HG03064 (cell line): ENCODE measurements around the gene SH3PXD2A.

Source experiments
- ATAC-seq: cut with Tn5 transposase; IDR thresholded peaks from one replicate; pipeline ENCODE4 v1.9.1; 2021; ENCODE audit warnings: low read depth; ENCODE audit not compliant: unreplicated experiment

SH3PXD2A gene

GRCh38 chr10:103836273-103836672 lies 19.1 kb downstream of the SH3PXD2A start:
- ATAC-seq = no peak

GRCh38 chr10:103835096-103836050 lies 20.0 kb downstream of the SH3PXD2A start:
- ATAC-seq = no peak

GRCh38 chr10:103834436-103835095 lies 20.8 kb downstream of the SH3PXD2A start:
- no peak for ATAC-seq

GRCh38 chr10:103833731-103834365 lies 21.5 kb downstream of the SH3PXD2A start:
- ATAC-seq = no peak

GRCh38 chr10:103832806-103833205 lies 22.6 kb downstream of the SH3PXD2A start:
- no peak for ATAC-seq

GRCh38 chr10:103829838-103830465 lies 25.4 kb downstream of the SH3PXD2A start:
- no peak for ATAC-seq

GRCh38 chr10:103829278-103829677 lies 26.1 kb downstream of the SH3PXD2A start:
- no peak for ATAC-seq

- ATAC-seq = no peak
Measured at GRCh38 chr10:103828587-103829197, 26.7 kb downstream of the SH3PXD2A start.

- no peak for ATAC-seq
Measured at GRCh38 chr10:103828107-103828506, 27.3 kb downstream of the SH3PXD2A start.

- no peak for ATAC-seq
Measured at GRCh38 chr10:103826885-103827284, 28.5 kb downstream of the SH3PXD2A start.

- ATAC-seq = no peak
Measured at GRCh38 chr10:103824281-103824680, 31.1 kb downstream of the SH3PXD2A start.

GRCh38 chr10:103823706-103824272 lies 31.6 kb downstream of the SH3PXD2A start:
- no peak for ATAC-seq

- ATAC-seq = no peak
Measured at GRCh38 chr10:103822800-103823199, 32.6 kb downstream of the SH3PXD2A start.

GRCh38 chr10:103822107-103822716 lies 33.2 kb downstream of the SH3PXD2A start:
- no peak for ATAC-seq

GRCh38 chr10:103820101-103821062 lies 35.0 kb downstream of the SH3PXD2A start:
- no peak for ATAC-seq

- no peak for ATAC-seq
Measured at GRCh38 chr10:103819493-103819892, 35.9 kb downstream of the SH3PXD2A start.

- ATAC-seq = no peak
Measured at GRCh38 chr10:103818765-103819374, 36.5 kb downstream of the SH3PXD2A start.

- ATAC-seq = no peak
Measured at GRCh38 chr10:103818105-103818504, 37.3 kb downstream of the SH3PXD2A start.
